ENCODE measurements around the gene CYP39A1. TPM values are rescaled to one million over a fixed set of nuclear protein-coding genes. Genes with fewer than 3 reads are reported as not detected.

CYP39A1 gene
- total and polyA plus RNA-seq, 10 of the 15 experiments (the other 5 are each of a cell fraction or from before 2014, with no cell fraction given), result not detected

DNA sequence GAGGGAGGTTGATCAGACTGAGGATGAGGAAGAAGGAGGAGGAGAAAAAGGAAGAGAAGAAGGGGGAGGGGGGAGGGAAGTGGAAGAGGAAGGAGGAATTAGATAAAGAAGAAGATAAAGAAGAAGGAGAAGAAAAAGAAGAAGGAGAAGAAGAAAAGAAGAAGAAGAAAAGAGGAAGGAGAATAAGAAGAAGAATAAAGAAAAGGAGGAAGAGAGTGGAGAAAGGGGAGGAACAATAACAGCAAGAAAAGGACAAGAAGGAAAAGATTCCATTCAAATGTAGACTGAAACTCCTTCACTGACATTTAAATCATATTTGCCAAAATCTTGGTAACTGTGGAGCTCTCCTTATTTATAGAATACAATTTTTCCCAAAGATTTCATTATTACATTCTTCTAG, 127.0 kb downstream of the CYP39A1 start (continued):
- TF ChIP-seq EED (IDR thresholded peaks at IDR 0.05; ENCODE audit: low read depth) (no peak), ZNF274 (IDR thresholded peaks at IDR 0.05; ENCODE audit: insufficient read depth, insufficient read length) (no peak), JUND (IDR thresholded peaks at IDR 0.05; ENCODE audit: low read depth, low read length) (no peak), CEBPB (IDR thresholded peaks at IDR 0.05; ENCODE audit: borderline replicate concordance in 1 of 2, low read depth in 2 of 2, low read length in 2 of 2) (no peak), NFYA (IDR thresholded peaks at IDR 0.05; ENCODE audit: borderline replicate concordance, low read depth, low read length) (no peak), MEF2B (IDR thresholded peaks at IDR 0.05; ENCODE audit: partially characterized antibody, poor library complexity, severe bottlenecking) (no peak), NKRF (conservative IDR thresholded peaks at IDR 0.05) (no peak), EGR1 (IDR thresholded peaks at IDR 0.05; ENCODE audit: borderline replicate concordance in 1 of 2, low read depth in 2 of 2, low read length in 2 of 2) (no peak), CHD1 (IDR thresholded peaks at IDR 0.05; ENCODE audit: low read depth, low read length) (no peak), CHD2 (IDR thresholded peaks at IDR 0.05; ENCODE audit: borderline replicate concordance, low read depth, low read length) (no peak)

DNA sequence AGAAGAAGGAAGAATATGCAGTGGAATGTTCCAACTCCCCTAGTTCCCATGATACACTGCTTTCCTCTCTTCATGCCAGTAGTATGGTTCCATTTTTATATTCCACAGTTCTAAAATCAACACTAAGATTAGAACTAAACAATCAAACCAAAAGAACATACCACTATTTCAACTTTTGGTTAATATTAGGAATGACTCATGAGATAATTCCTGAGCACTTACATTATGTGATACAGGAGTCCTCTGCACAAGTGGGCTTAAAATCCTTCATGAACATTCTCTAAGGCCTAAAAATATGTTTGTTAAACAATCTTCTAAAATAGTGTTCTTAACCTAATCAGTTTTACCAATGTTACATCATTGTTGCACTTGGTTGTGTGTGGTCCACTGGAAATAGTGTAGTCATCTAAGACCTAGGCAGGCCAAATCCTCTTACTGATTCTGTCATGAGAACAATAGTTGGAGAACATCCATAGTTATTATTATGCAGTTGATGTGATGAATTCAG, 131.1 kb downstream of the CYP39A1 start:
- intact Hi-C loops (cut with micrococcal nuclease; ENCODE audit: unreplicated experiment), result no loop called here
- POLR2A ChIA-PET, result no interaction called here
- no peaks in the 10 kb centered on the region for H3K27me3 ChIP-seq (replicated peaks in 1 of 2; ENCODE audit: control insufficient read depth in 2 of 2, insufficient read depth in 2 of 2, low read length in 1 of 2)
- no peak overlapping the region for H3K4me3 ChIP-seq
- H3K9ac ChIP-seq (ENCODE audit: control insufficient read depth, insufficient read depth, low read length), result no peak overlapping the region
- FAIRE-seq, result no peak
- no peak overlapping the region for H3K27ac ChIP-seq (ENCODE audit: control insufficient read depth, insufficient read depth)
- CTCF ChIA-PET, result no interaction called here
- no peak overlapping the region for H2AFZ ChIP-seq (ENCODE audit: control insufficient read depth, low read depth, low read length)
- H4K20me1 ChIP-seq (ENCODE audit: control insufficient read depth, insufficient read depth), result no peaks in the 10 kb centered on the region
- H3K79me2 ChIP-seq (ENCODE audit: control insufficient read depth, insufficient read depth, low read length), result no peaks in the 10 kb centered on the region
- no peak for ATAC-seq
- DNase-seq (ENCODE audit: low read depth, low spot score), result no peak
- BruUV-seq (replicated peaks), result no TSS peak
- H3K36me3 ChIP-seq (ENCODE audit: control insufficient read depth in 2 of 2, insufficient read depth in 2 of 2, low read length in 1 of 2), result no peaks in the 10 kb centered on the region
- in situ Hi-C loops (cut with MboI), result no loop called here
- SMC1A ChIA-PET (ENCODE audit: uncharacterized antibody, unreplicated experiment), result no interaction called here
- H3K9me3 ChIP-seq (replicated peaks; ENCODE audit: control insufficient read depth, insufficient read depth, low read length), result no peaks in the 10 kb centered on the region
- no peaks in the 10 kb centered on the region for H3K4me1 ChIP-seq (ENCODE audit: control insufficient read depth, insufficient read depth, low read length)
- H3K4me2 ChIP-seq (ENCODE audit: control insufficient read depth, insufficient read depth), result no peak overlapping the region
- RAD21 ChIA-PET (ENCODE audit: unreplicated experiment), result no interaction called here
- no peak for TF ChIP-seq FOXK2 (IDR thresholded peaks at IDR 0.05)
- TF ChIP-seq JUNB (IDR thresholded peaks at IDR 0.05), result no peak
- TF ChIP-seq KLF5 (IDR thresholded peaks at IDR 0.05; ENCODE audit: partially characterized antibody), result no peak
- TF ChIP-seq SMC3 (IDR thresholded peaks at IDR 0.05; ENCODE audit: borderline replicate concordance, low read length), result no peak
- TF ChIP-seq POLR2AphosphoS2 (IDR thresholded peaks at IDR 0.05; ENCODE audit: low read depth, low read length), result no peak
- no peak for TF ChIP-seq CREM (IDR thresholded peaks at IDR 0.05; ENCODE audit: low read depth)
- TF ChIP-seq RAD21 (IDR thresholded peaks at IDR 0.05; ENCODE audit: insufficient read depth, low read depth, low read length), result no peak
- no peak for TF ChIP-seq CHD4 (IDR thresholded peaks at IDR 0.05)
- no peak for TF ChIP-seq SP1 (IDR thresholded peaks at IDR 0.05; ENCODE audit: low read depth, low read length)
- TF ChIP-seq, protein P1, sequence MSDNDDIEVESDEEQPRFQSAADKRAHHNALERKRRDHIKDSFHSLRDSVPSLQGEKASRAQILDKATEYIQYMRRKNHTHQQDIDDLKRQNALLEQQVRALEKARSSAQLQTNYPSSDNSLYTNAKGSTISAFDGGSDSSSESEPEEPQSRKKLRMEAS (IDR thresholded peaks at IDR 0.05; ENCODE audit: low read depth, low read length), result no peak
- no peak for TF ChIP-seq BMI1 (IDR thresholded peaks at IDR 0.05; ENCODE audit: borderline replicate concordance)

Measured in GM12878 (cell line).